ENCODE measurements around the gene POLR1A. TPM values are rescaled to one million over a fixed set of nuclear protein-coding genes. Genes with fewer than 3 reads are reported as not detected.
A peak's percentile ranks its signal among the peaks of the same experiment; 100 is the strongest.

The POLR1A gene
- total and polyA plus RNA-seq, 9 donors: 4.7 to 43.9 (median 23.1) TPM

DNA sequence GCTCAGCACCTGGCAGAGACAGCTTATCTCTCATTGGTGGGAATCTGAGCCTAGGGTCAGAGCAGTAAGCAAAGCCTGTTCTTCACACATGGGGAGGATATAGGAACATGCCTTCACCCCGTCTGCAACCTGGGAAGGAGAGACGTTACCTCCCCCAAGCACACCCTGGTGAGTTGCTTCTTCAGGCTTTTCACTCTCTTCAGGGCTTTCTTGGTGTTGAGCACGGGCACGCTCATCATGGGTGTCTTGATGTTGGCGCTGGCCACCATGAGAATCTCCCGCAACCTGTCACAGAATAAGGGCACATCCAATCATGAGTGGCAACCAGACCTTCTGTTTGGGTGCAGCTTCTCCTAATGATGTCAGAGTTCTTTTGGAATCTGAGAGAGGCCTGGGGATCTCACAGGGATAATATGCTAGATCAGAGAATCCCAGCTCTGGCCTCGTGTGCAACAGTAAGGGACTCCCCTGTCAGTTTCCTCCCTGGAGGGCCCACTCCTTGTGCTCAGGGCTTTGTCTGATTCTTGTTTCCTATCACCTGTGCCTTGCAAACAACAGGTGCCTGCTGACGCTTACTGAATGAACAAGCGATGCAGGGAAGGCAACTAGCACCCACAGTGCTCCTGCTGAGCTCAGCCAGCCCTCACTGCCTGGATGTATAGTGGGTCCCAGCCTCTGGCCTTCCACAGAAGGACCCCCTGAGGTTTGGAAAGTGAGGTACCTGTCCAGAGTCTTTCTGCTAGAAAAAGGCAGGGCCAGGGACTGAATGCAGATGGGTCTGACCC, 66.3 kb downstream of the POLR1A start:
- TF ChIP-seq, protein P1, sequence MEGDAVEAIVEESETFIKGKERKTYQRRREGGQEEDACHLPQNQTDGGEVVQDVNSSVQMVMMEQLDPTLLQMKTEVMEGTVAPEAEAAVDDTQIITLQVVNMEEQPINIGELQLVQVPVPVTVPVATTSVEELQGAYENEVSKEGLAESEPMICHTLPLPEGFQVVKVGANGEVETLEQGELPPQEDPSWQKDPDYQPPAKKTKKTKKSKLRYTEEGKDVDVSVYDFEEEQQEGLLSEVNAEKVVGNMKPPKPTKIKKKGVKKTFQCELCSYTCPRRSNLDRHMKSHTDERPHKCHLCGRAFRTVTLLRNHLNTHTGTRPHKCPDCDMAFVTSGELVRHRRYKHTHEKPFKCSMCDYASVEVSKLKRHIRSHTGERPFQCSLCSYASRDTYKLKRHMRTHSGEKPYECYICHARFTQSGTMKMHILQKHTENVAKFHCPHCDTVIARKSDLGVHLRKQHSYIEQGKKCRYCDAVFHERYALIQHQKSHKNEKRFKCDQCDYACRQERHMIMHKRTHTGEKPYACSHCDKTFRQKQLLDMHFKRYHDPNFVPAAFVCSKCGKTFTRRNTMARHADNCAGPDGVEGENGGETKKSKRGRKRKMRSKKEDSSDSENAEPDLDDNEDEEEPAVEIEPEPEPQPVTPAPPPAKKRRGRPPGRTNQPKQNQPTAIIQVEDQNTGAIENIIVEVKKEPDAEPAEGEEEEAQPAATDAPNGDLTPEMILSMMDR (IDR thresholded peaks at IDR 0.05): no peak
- TF ChIP-seq EP300 (IDR thresholded peaks at IDR 0.05) (no peak), POLR2A (IDR thresholded peaks at IDR 0.05) (no peak)
- no peak overlapping the region for H3K4me3 ChIP-seq
- no peak overlapping the region for H3K27ac ChIP-seq
- H3K36me3 ChIP-seq: no peaks in the 10 kb centered on the region
- no peaks in the 10 kb centered on the region for H3K9me3 ChIP-seq
- intact Hi-C loops (cut with DNase I): no loop called here
- peaks cover 21% of the 10 kb centered on the region for H3K4me1 ChIP-seq (ENCODE audit: insufficient read depth)
- DNase-seq: peak in 4 of 5 donors; percentile 10 to 26 (median 12)
- 96 to 98% (median 97%) methylated on average over 9 of the region's 9 CpGs for WGBS, 3 donors
- H3K27me3 ChIP-seq: no peaks in the 10 kb centered on the region

GRCh38 chr2:86038291-86039081, 67.2 kb downstream of the POLR1A start:
- WGBS, 3 donors: 80 to 83% (median 81%) methylated on average over 12 of the region's 12 CpGs
- H3K36me3 ChIP-seq: no peaks in the 10 kb centered on the region
- peak in 3 of 5 donors; percentile 9 to 29 (median 14) for DNase-seq
- no peaks in the 10 kb centered on the region for H3K27me3 ChIP-seq
- no peak for TF ChIP-seq EP300 (IDR thresholded peaks at IDR 0.05)
- TF ChIP-seq, protein P1 (IDR thresholded peaks at IDR 0.05): no peak
- no peak for TF ChIP-seq POLR2A (IDR thresholded peaks at IDR 0.05)
- peak overlapping the region in 1 of 2 donors; percentile 85 for H3K27ac ChIP-seq
- no peaks in the 10 kb centered on the region for H3K9me3 ChIP-seq
- peaks cover 21% of the 10 kb centered on the region for H3K4me1 ChIP-seq (ENCODE audit: insufficient read depth)
- H3K4me3 ChIP-seq: no peak overlapping the region
- intact Hi-C loops (cut with DNase I): no loop called here

GRCh38 chr2:86037795-86038192, 67.9 kb downstream of the POLR1A start:
- Histone ChIP-seq H3K27me3 (no peaks in the 10 kb centered on the region), H3K4me3 (no peak overlapping the region), H3K4me1 (ENCODE audit: insufficient read depth) (peaks cover 21% of the 10 kb centered on the region), H3K36me3 (no peaks in the 10 kb centered on the region), H3K9me3 (no peaks in the 10 kb centered on the region), H3K27ac (peak overlapping the region; percentile 54 to 85)
- intact Hi-C loops (cut with DNase I): loop anchor here in 1 of 4 donors (2.0 kb wide), 1 partner anchor 151 kb away; no protein-coding TSS in a partner anchor
- TF ChIP-seq POLR2A (IDR thresholded peaks at IDR 0.05) (no peak), EP300 (IDR thresholded peaks at IDR 0.05) (no peak)
- TF ChIP-seq, protein P1 (IDR thresholded peaks at IDR 0.05): no peak
- peak in 2 of 5 donors; percentile 34 to 36 for DNase-seq
- WGBS, 3 donors: 35 to 47% (median 42%) methylated on average over 7 of the region's 7 CpGs

DNA sequence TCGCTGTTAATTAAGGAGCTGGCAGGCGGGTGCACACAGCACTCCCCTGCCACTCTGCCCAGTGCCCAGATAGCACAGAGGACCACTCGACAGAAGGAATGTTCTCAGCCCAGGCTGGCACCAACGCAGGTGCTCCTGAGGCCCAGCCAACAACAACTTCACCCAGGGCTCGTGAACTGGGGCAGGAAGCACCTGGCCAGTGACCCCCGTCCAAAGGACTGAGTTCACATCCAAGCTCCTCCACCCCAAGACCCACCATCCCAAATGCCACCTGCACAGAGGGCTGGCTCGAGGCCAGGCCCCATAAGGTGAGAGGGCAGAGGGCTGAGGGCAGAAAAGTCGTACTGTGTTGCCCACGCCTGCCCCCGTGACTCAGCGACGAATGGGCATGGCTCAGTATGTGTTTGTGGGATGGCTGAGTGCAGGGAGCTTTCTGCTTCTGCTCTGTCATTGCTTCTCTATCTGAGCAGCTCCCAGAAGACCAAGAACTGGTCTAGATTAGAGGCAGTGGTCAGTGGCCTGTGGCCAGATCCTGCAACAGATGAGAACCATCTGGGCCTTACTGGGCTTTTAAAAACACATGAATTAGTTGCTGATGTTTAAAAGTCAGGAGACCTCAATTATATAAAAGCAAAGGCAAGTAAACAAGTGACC, 68.4 kb downstream of the POLR1A start:
- 25 to 29% (median 25%) methylated on average over 8 to 12 of the region's 12 CpGs for WGBS, 3 donors
- DNase-seq: peak; percentile 79 to 89 (median 85)
- Histone ChIP-seq H3K27ac (peak overlapping the region; percentile 70 to 85), H3K4me1 (ENCODE audit: insufficient read depth) (peaks cover 21% of the 10 kb centered on the region), H3K27me3 (no peaks in the 10 kb centered on the region), H3K4me3 (no peak overlapping the region), H3K36me3 (no peaks in the 10 kb centered on the region), H3K9me3 (no peaks in the 10 kb centered on the region)
- intact Hi-C loops (cut with DNase I): loop anchor here in 1 of 4 donors (2.0 kb wide), 1 partner anchor 150 kb away; no protein-coding TSS in a partner anchor
- TF ChIP-seq, protein P1 (IDR thresholded peaks at IDR 0.05): no peak
- TF ChIP-seq POLR2A (IDR thresholded peaks at IDR 0.05): no peak
- no peak for TF ChIP-seq EP300 (IDR thresholded peaks at IDR 0.05)
